ENCODE measurements around the gene WDR27.

DNA sequence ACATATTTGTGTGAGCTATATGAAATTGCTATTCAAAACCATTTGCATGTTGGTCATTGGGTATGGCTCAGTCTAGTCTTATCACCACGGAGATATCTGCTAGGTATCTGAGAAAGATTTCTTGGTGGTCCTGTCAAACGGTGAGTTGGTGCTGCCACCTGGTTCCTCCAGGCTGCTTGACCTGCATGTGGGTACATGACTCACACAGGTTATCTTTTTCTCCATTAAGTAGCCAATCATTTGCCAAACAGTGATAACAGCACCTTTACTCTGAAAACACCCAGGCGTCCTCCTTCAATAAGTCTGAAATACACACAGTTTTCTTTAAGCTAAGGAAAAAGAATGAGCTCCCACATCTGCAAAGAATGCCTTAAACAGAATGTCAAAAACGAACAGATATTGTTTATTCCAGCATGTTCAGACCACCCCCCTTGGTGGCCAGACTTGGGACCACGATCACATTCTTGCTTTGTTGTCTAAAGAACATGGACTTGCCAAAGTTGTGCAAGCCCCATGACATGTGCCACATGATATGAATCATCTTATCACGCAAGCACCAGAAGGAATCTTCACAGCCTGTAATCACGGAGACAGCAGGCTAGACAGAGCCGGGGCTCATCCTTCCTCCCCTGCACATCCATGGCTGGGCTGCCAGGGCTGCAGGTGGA lies 247.5 kb downstream of the WDR27 start:
- TF ChIP-seq CTCF (IDR thresholded peaks at IDR 0.05; ENCODE audit: low read length) (no peak), EZH2 (optimal IDR thresholded peaks at IDR 0.05; ENCODE audit: low read depth, low read length) (no peak), EZH2phosphoT487 (IDR thresholded peaks at IDR 0.05; ENCODE audit: low read length) (no peak)
